GM18519 (cell line): ENCODE data around the gene TENM4.

Experiments
- ATAC-seq: cut with Tn5 transposase; IDR thresholded peaks from one replicate; pipeline ENCODE4 v1.9.1; 2021; ENCODE audit warnings: mild to moderate bottlenecking, moderate library complexity; ENCODE audit not compliant: unreplicated experiment, low FRiP score

The TENM4 gene

GRCh38 chr11:79453617-79454016 is 12.8 kb upstream of the TENM4 start:
- no peak for ATAC-seq

- ATAC-seq = no peak
Observed at GRCh38 chr11:79449040-79449439, 8.2 kb upstream of the TENM4 start.

- ATAC-seq = no peak
Observed at GRCh38 chr11:79447038-79447786, 6.4 kb upstream of the TENM4 start.

DNA sequence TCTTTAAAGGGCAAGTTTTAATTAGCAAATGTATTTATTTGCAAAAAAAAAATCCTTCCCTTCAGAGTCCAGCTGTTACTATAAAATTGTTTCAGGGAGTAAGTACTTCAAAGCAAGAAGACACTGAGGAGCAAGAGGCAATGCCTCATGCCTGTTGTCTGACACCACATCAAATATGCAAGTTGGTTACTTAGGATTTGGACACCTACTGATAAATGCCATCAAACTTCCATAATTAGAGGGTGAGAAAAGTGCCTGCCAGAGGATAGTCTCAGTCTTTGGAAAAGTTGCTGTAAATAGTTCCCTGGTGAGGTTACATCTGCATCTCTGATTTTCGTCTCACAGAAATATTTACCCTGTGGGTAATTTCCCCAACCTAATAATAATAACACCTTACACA is 4.1 kb upstream of the TENM4 start:
- no peak for ATAC-seq

DNA sequence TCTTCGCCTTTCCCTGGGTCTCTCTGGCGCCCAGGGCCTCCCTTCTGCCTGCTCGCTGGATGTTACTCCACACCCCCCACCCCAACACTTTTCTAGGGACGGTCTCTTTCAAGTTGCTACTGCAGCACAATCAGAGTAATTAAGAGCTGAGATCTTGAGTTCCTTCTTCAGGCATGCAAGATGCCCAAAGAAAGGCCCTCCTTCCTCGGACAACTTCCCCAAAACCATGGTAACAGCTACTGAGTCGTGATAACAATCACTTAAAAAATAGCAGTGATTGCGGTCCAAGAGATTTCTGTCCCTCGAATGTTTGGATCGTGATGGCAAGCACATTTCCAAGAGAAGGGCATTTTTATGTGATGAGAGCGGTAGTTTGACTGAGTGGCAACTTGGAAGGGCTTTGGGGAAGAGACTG is 638 bp upstream of the TENM4 start:
- ATAC-seq = no peak

DNA sequence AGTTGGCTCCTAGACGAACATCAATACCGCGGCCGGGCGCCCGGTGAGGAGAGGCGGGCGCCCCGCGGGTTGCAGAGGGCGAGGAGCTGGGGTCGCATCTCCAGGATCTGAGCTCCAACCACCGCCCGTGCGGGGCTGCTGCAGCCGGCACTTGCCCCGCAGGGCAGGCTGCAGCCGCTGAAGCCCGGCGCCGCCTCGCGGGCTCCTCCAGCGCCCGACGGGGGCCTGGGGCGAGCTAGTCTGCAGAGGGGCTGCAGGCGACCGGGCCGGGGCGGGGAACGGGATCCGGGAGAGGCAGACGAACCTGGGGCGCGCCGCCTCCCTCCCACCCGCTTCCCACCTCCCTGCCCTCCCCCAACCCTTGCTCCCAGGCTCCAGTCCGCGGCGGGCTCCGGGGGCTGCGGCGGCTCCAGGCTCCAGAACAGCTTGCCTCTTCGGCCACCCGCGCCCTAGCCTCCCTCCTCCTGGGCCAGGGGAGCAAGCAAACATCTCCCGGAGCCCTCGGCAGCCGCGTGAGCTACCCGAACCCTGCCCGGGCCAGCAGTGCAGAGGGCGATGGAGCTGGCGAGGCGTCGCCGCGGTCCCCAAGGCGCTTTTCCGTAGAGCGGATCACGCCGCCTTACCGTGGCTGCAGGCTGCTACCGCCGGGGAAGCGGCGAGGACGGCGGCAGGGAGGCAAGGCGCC is 802 bp downstream of the TENM4 start:
- no peak for ATAC-seq

- ATAC-seq = no peak
Observed at GRCh38 chr11:79439410-79439885, 1.4 kb downstream of the TENM4 start.

DNA sequence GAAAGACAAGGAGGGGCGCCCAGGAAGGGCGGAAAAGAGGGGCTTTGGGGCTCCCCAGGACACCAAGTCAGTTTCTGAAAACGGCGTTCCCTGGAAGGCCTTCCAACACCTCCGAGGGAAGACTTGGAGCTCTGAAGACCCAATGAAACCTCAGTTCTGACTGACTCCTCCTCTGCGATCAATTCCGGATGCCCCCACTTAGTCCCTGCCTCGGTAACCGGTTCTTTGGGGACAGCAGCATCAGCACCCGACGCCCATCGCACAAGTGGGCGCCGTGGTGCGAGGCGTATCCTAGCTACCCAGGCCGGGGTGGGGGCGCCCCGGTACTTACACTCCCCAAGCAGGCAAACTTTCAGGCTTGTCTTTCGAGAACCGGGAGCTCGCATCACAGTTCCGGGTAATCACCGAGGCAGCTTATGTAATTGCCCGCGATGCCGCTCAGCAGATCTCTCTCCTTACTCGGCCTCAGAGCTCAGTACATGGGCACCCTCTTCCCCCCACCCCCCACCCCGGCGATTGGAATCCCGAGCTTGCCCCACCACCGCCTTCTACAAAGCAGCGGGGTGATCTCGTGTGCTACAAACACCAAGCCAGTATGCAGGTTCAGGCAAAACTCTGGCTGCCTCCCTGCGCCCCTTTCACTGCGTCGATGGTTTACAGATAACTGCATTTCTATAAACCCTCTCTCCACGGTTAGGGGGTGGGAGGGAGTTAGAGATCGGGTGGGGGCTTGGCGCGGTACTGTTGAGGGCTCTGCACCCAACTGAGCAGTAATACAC is 2.0 kb downstream of the TENM4 start:
- ATAC-seq = no peak

DNA sequence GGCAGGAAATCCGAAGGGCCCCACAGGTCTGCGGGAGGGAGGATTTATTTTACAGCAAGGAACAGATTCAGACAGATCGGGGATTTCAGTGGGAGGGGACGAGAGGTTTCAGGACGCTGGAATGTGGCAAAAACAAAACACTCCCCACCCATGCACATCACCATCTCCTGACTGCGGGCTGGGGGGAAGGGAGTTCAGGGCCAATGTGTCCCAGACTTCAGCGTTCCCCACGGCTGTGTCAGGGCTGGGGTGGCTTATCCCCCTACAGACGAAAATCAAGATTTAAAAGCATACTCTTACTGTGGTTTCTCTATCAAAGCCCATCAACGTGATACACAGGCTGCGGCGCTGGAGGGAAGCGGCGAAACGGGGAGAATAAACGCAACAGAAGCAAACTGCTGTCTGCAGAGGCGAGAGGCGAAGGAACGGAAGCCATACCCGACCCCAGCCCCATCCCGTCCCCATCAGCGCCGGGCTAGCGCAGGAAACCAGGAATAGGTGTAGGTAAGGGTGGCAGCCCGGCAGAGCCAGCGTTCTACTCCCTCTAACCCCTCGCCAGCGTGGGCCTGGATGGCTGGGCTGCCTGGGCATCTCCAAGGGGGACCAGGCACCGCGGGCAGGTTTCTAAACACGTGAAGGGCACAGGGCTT is 2.7 kb downstream of the TENM4 start:
- ATAC-seq = no peak

DNA sequence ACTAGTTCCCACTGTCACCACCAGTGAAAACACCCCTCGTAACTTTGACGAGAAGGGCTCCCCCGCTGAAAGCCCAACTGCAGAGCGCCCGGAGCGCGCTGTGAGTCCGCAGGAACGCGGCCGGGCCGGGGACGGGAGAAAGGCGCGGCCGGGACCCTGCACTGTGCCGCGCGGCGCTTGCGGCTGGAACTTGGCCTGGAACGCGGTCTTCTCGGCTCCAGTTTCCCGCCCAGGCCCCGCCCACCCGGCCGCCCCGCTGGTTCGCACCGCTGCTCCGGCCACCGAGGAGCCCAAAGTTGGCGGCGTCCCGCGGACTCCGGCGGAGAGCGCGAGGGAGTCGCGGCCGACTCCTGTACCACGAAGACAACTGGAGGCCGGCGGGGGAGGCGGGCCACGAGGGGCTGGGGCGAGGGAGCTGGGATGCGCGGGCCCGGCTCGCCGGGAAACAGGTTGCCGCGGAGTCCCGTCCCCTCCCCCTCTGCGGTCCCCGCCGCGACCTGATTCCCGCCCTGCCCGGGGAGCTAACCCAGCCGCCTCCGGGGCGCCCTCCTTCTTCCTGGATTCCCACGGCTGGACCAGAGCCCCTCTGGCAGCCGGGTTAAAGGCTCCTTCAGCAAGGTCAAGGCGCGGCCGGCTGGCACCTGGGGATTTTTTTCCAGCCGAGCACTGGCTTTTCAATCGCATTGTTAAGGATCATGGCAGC is 3.4 kb downstream of the TENM4 start:
- ATAC-seq = no peak

GRCh38 chr11:79436919-79437277 is 3.9 kb downstream of the TENM4 start:
- ATAC-seq = no peak

- ATAC-seq = no peak
Observed at GRCh38 chr11:79434283-79434682, 6.5 kb downstream of the TENM4 start.

DNA sequence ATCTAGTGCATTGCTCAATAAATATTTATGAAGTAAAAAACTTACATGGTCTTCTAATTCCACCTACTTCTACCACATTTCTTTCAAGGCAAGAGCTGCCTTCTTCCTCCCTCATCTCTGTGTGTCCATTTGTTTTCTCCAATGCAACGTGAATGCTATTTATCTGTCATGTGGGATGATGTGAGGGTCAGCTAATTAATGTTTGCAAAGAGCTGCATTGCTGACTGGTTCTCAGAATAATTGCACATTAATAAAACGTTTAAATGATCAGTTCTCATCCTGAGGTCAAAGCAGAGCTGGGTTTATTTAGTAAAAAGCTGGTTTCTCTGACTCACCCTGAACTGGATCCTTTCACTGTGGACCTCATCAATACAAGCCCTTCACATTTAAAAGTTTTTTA is 8.7 kb downstream of the TENM4 start:
- ATAC-seq = no peak

DNA sequence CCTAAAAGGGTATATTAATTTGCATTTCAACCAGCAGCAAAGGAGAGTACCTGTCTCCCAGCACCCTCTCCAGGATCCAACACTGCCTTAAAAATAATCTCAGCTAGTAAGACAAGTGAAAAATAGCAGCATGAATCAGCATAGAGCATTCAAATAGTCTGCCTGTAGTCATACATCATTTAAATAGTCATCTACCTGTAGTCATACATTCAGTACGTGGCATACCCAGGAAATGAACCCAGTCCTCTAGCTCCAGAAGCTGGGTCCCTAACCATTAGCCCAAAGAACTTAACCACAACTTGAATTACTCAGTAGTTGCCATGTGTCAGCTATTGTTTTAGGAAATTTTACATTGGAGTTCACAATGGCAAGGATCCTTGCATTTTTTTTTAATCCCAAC is 9.3 kb downstream of the TENM4 start:
- ATAC-seq = no peak

DNA sequence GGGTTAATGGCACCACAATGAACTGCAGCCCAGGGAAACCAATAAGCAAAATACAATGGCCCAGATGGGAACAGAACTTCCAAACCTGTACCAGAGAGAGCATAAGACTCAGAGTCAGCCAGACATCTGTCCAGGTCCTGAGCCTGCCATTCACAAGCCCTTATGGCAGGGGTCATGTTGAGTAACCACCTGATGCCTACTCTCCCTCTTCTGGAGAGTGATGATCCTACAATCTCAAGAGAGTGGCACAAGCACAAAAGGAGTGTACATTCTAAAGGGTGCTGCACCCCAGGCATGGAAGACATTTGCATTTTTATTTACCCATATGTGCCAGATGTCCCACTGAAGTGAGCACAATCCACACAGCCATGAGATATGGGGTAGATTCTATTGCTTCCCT is 10.6 kb downstream of the TENM4 start:
- no peak for ATAC-seq

- ATAC-seq = no peak
Observed at GRCh38 chr11:79428406-79428805, 12.4 kb downstream of the TENM4 start.

- ATAC-seq = no peak
Observed at GRCh38 chr11:79427611-79428327, 13.1 kb downstream of the TENM4 start.

GRCh38 chr11:79427126-79427525 is 13.7 kb downstream of the TENM4 start:
- ATAC-seq = no peak

- ATAC-seq = no peak
Observed at GRCh38 chr11:79425463-79425862, 15.4 kb downstream of the TENM4 start.

DNA sequence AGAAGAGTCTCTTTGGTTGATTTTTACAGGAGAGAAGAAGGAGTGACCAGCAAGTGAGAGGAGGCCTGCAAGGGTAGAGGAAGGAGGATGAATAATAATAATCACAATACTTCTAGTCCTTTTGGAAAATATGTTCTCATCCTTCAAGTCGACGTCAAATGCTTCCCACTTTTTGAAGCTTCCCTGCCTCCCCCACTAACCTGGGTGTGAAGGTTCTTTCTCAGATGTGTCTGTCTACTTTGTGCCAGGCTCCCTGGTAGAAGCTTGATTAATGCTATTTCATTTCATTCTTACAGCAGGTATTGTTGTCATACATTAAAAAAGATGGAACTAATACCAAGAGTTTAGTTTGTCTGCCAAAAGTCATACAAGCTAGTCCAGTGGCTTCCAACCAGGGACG is 17.1 kb downstream of the TENM4 start:
- ATAC-seq = no peak
